Activated T-helper 1 cell treated with anti-CD3 and anti-CD28 coated beads, Interleukin-12 subunit alpha, Interleukin-12 subunit beta, Interleukin-2, Interleukin-4 antibody, amounts not matched to agents 30 ng/mL and 10 ng/mL and 1 ng/mL, durations not matched to agents 14 hours and 24 hours and 36 hours (primary cell): ENCODE results near the gene METTL25. TPM values are rescaled to one million over a fixed set of nuclear protein-coding genes. Genes with fewer than 3 reads are reported as not detected.

ENCODE experiments used
- DNase-seq: peaks from one replicate; pipeline ENCODE4 v3.0.0; 2021; ENCODE audit warnings: low spot score
- H3K27ac Mint-ChIP-seq: one replicate; pipeline ENCODE4 v1.8.0; 2021; ENCODE audit warnings: mild to moderate bottlenecking, mixed read lengths
- H3K27me3 Mint-ChIP-seq: one replicate; pipeline ENCODE4 v1.8.0; 2022; ENCODE audit warnings: mild to moderate bottlenecking, moderate library complexity, mixed read lengths; ENCODE audit not compliant: insufficient read depth
- H3K36me3 Mint-ChIP-seq: one replicate; pipeline ENCODE4 v1.8.0; 2021; ENCODE audit warnings: low read depth, mixed read lengths
- H3K4me1 Mint-ChIP-seq: one replicate; pipeline ENCODE4 v1.8.0; 2021; ENCODE audit warnings: low read depth, mixed read lengths
- H3K4me3 Mint-ChIP-seq: one replicate; pipeline ENCODE4 v1.8.0; 2021; ENCODE audit warnings: mild to moderate bottlenecking, moderate library complexity, mixed read lengths
- H3K9me3 Mint-ChIP-seq: one replicate; pipeline ENCODE4 v1.8.0; 2021; ENCODE audit warnings: mixed read lengths
- intact Hi-C: fragments of 100-400 bp; cut with micrococcal nuclease; formaldehyde crosslinking; loops from one replicate; pipeline ENCODE4 v1.15.1; 2024
- total RNA-seq: library from RNA; stranded (reverse); gene quantifications from 2 replicates; pipeline ENCODE4 v1.2.3, GENCODE V29; 2022

Gene METTL25
- total RNA-seq, 1 donor from 2014 or later, result 8.4 TPM

DNA sequence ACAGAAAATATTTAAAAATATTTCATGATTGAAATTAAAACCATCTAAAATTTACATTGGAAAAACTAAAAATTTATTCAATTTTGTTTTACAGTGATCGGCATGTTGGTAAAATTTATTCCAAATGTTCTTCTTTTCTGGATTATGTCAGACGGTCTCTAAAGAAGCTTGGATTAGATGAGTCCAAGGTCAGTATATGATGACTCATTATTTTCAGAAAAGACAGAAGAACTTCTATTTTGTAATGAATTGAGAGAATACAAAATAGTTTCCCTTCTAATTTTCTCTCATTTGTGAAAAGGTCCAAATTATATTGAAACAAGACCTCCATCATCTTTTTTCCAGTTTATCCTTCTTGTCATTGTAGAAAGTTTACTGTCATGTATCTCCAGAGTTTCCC is 98.3 kb downstream of the METTL25 start:
- intact Hi-C loops, result no loop called here
- Mint-ChIP-seq H3K4me3 (no peak overlapping the region), H3K9me3 (no peaks in the 10 kb centered on the region), H3K4me1 (no peaks in the 10 kb centered on the region), H3K27me3 (no peaks in the 10 kb centered on the region), H3K27ac (no peak overlapping the region), H3K36me3 (no peaks in the 10 kb centered on the region)
- no peak for DNase-seq

DNA sequence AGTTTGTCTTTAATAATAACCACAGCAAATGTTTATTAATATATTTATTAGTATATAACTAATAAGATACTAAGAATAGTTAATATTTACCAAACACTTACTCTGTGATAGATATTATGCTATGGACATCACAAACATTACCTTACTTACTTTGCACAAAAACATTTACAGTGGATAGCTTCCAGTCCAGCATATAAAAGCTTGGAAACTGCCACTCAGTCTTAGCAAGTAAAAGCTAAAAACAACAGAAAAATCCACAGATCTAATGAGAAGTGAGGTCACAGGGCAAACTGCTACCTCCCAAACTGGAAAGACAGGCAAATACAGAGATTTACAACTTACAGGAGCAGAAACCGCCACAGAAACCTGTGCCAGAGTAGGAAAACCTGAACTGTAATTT is 99.8 kb downstream of the METTL25 start:
- Mint-ChIP-seq H3K4me3 (no peak overlapping the region), H3K27ac (no peak overlapping the region), H3K9me3 (no peaks in the 10 kb centered on the region), H3K27me3 (no peaks in the 10 kb centered on the region), H3K36me3 (no peaks in the 10 kb centered on the region), H3K4me1 (no peaks in the 10 kb centered on the region)
- DNase-seq, result no peak
- intact Hi-C loops, result no loop called here

DNA sequence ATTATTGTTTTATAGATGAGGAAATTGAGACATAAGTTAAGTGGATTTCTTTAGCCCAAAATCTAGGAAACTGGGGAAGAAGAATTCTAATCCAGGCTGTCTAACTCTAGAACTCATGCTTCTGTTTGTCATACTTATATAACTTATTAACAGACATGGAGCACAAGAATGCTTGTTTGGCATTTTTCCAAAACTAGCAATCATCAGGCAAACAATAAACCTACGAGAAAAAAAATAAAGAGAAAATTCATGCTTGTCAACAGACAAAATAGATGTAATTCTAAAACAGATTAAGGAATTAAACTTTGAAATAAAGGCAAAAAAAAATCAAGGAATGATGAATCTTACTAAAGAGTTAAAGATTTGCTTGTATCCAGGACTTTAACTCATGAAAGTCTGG is 103.1 kb downstream of the METTL25 start:
- DNase-seq, result no peak
- Mint-ChIP-seq H3K36me3 (no peaks in the 10 kb centered on the region), H3K9me3 (no peaks in the 10 kb centered on the region), H3K4me3 (no peak overlapping the region), H3K27ac (no peak overlapping the region), H3K4me1 (no peaks in the 10 kb centered on the region), H3K27me3 (no peaks in the 10 kb centered on the region)
- intact Hi-C loops, result no loop called here

DNA sequence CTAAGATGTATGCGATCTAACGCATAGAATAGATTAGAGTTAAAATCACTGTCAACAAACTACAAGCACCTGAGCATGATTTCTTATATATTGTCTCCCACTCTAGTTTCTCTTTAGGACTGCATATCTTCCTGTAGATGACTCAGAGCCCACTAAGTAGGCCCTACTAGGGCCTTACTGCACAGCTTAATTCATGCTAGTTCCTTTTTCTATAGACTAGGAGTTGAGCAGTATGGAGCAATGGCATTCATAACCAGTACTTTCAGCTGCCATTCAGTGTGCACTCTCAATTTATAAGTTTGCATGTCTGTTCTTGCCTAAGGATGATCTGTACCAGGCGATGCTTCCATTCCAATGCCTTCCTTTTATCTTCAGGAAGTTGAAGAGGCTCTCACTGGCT is 103.5 kb downstream of the METTL25 start:
- intact Hi-C loops, result no loop called here
- H3K9me3 Mint-ChIP-seq, result no peaks in the 10 kb centered on the region
- H3K4me3 Mint-ChIP-seq, result no peak overlapping the region

DNA sequence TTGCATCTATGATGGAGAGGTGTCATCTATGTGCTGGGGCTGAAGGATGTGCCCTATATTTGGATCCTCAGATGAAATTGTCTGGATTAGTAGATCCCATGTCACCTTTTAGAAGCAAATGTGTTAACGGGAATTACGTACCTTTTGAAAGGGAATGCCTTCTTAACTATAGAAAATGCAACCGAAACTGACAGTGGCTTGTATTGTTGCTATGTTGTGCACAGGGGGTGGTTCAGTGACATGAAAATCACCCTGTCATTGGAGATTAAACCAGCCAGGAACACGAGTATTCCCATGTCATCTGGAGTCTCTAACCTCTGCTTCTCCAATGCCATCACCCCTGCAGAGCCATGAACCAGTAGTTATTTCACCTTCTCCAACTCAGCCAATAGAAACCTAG is 110.2 kb downstream of the METTL25 start:
- no peak overlapping the region for H3K27ac Mint-ChIP-seq
- H3K36me3 Mint-ChIP-seq, result no peaks in the 10 kb centered on the region
- no peaks in the 10 kb centered on the region for H3K4me1 Mint-ChIP-seq
- intact Hi-C loops, result no loop called here
- no peaks in the 10 kb centered on the region for H3K27me3 Mint-ChIP-seq
- H3K4me3 Mint-ChIP-seq, result no peak overlapping the region
- DNase-seq, result no peak
- peaks cover 4% of the 10 kb centered on the region for H3K9me3 Mint-ChIP-seq

More for the DNA sequence above, 103.5 kb downstream of the METTL25 start:
- Mint-ChIP-seq H3K27ac (no peak overlapping the region), H3K4me1 (no peaks in the 10 kb centered on the region), H3K27me3 (no peaks in the 10 kb centered on the region), H3K36me3 (no peaks in the 10 kb centered on the region)
- no peak for DNase-seq

DNA sequence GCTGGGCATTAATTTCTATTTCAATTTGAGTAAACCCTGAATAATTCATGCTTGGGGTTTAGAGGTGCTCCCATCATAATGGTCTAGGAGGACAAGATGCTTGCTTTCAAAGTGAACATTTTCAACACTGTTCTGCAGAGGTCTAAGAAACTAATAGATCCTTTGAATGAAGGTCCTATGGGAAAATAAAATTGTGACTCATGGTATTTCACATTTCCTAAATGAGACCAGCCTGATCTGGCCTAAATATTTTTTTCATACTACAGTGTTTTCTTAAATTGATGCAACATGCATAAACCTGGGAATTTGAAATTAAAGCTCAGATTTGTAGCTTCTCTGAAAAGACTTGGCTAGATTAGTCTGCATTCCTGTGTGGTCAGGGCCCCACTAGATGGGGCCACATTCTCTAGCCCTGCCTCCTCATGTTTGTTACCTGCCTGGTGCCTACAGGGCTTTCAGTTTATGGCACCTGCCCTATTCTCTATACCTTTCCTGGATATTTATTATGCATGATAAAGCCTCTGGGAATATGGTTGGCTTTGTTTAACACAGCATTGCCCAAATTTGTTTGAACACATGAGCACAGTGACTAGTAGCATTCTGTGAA is 112.7 kb downstream of the METTL25 start:
- Mint-ChIP-seq H3K27ac (no peak overlapping the region), H3K36me3 (no peaks in the 10 kb centered on the region), H3K9me3 (peaks cover 4% of the 10 kb centered on the region), H3K4me3 (no peak overlapping the region), H3K4me1 (no peaks in the 10 kb centered on the region), H3K27me3 (no peaks in the 10 kb centered on the region)
- intact Hi-C loops, result no loop called here
- no peak for DNase-seq

DNA sequence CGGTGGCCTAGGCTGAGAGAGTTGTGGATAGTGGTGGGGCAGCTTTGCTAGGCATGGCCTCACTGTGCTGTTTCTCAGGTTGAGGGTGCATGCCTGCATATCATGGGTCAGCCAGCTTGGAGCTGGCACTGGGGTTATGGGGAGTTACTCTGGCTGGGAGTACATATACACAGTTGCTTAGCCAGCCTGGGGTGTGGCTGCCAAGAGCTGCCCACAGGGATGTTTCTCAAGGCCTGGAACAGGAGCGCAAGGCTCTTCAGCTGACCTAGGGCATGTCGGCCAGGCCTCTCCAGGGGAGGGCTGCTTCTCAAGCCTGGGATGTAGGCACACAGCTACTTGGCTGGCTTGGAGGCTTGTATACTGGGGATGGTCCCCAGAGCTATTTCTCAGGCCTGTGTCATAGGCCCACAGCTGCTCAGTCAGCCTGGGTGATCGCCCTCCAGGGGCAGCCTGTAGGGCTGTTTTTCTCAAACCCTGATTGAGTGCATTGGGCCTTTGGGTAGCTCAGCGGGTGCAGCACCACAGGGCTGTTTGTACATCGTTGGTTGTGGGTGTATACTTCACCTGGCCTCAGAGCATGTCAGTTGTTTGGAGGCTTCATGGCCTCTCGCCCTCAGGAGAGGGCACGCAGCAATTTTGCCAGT is 114.9 kb downstream of the METTL25 start:
- Mint-ChIP-seq H3K27me3 (no peaks in the 10 kb centered on the region), H3K4me3 (no peak overlapping the region), H3K9me3 (peaks cover 4% of the 10 kb centered on the region), H3K4me1 (no peaks in the 10 kb centered on the region), H3K36me3 (no peaks in the 10 kb centered on the region), H3K27ac (no peak overlapping the region)
- no peak for DNase-seq
- intact Hi-C loops, result no loop called here

DNA sequence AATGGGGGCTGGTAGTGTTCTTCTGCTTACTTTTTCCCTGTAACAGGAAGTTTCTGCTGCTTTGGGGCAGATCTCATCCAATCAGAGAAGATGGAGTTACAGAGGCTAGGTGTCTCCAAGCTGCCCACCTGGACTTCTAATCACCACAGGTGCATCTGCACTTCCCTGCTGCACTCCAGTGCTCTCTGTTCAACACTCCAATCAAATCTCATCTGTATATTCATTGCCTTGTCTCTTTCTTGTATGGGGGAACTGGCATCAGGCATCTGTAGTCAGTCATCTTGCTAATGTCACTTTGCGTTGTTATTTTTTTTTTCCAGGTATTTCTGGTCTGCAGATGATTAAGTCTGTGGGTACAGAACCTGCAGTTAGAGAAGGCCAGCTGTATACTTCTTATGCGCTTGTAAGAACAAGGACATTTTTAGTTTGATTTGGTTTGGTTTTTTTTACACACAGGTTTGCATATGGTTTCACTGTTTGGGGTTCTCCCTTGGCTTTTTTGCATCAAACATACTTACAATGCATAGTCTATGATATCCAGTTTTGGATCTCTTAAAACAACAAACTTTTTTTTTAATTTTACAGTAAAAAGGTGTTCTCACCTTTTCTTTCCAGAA is 116.0 kb downstream of the METTL25 start:
- H3K9me3 Mint-ChIP-seq, result peaks cover 4% of the 10 kb centered on the region

DNA sequence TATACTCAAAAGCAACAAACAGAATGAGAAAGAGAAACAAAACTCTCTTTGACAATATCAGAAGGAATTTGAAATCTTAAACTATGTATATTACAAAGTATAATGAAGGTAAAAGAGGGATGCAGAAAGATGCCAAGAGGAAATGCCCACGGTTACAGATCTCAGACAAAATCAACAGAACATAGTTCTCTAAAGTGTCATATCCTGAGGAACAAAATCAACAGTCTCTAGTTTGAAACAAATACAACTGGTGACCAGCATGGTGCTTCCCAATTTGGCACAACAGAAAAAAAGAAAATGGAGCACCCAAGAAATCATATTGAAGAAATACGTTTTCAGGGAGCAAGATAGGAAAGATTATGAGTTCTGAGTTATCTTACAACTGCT is 116.5 kb downstream of the METTL25 start:
- peaks cover 4% of the 10 kb centered on the region for H3K9me3 Mint-ChIP-seq
- H3K27me3 Mint-ChIP-seq, result no peaks in the 10 kb centered on the region
- H3K4me1 Mint-ChIP-seq, result no peaks in the 10 kb centered on the region
- no peak overlapping the region for H3K4me3 Mint-ChIP-seq
- no peak overlapping the region for H3K27ac Mint-ChIP-seq
- intact Hi-C loops, result no loop called here
- no peaks in the 10 kb centered on the region for H3K36me3 Mint-ChIP-seq
- no peak for DNase-seq

More for the DNA sequence above, 116.0 kb downstream of the METTL25 start:
- intact Hi-C loops, result no loop called here
- no peaks in the 10 kb centered on the region for H3K36me3 Mint-ChIP-seq
- no peaks in the 10 kb centered on the region for H3K27me3 Mint-ChIP-seq
- no peaks in the 10 kb centered on the region for H3K4me1 Mint-ChIP-seq
- DNase-seq, result no peak
- no peak overlapping the region for H3K27ac Mint-ChIP-seq
- H3K4me3 Mint-ChIP-seq, result no peak overlapping the region

DNA sequence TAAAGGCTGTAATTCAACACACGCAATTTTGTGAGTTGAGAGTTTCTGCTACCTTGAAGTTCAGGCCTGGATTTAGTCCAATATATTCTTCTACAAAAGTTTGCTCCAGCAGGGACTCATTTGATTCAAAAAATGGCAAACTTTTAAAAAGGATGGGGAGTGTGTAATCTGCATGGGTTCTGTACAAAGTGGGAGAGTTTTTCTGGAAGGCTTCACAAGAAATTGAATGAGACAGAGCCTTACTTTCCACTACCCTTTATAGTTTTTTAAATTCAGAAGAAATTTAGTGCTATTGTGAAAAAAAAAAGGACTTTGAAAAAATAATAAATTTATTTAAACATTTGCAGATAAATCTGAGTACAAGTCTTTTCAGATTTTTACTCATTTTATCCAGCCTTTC is 116.9 kb downstream of the METTL25 start:
- H3K4me3 Mint-ChIP-seq, result no peak overlapping the region
- no peaks in the 10 kb centered on the region for H3K27me3 Mint-ChIP-seq
- intact Hi-C loops, result no loop called here
- H3K27ac Mint-ChIP-seq, result no peak overlapping the region
- no peaks in the 10 kb centered on the region for H3K4me1 Mint-ChIP-seq
- no peaks in the 10 kb centered on the region for H3K36me3 Mint-ChIP-seq
- peaks cover 4% of the 10 kb centered on the region for H3K9me3 Mint-ChIP-seq
- no peak for DNase-seq

DNA sequence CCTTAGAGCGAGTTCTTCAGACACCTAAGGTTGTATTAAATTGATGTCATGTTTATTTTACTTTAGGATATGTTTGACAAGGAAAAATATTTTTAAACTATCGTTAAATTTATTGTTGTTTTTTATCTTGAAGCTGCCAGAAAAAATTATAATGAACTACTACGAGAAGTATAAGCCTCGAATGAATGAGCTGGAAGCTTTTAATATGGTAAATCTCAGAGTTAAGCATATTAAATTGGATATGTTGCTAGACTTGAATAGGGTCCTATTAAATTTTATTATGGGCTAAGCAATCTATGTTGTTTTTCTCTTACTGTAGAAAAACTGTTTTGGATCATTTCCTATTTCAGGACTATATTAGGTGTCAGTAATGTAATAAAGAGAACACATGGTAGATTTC is 118.2 kb downstream of the METTL25 start:
- Mint-ChIP-seq H3K9me3 (peaks cover 4% of the 10 kb centered on the region), H3K36me3 (no peaks in the 10 kb centered on the region), H3K4me1 (no peaks in the 10 kb centered on the region), H3K27me3 (no peaks in the 10 kb centered on the region), H3K27ac (no peak overlapping the region), H3K4me3 (no peak overlapping the region)
- DNase-seq, result no peak
- intact Hi-C loops, result no loop called here

DNA sequence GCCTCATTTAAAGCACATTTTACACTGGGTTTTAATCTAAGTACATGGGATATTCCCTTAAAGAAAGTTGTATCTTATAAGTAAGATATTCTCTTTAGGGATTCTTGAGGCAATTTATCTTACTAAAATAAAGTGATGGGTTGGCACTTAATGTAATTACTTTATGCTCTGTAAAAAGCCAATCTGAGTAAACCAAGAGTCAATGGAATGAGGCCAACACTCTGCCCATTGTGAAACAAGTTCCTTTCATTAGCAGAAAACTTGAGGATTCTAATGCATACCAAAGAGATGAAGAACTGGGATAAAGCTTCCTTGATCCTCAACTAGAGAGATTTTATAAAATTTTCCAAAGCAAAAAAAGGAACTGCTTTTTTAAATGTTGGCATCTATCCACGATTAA is 121.2 kb downstream of the METTL25 start:
- Mint-ChIP-seq H3K27me3 (no peaks in the 10 kb centered on the region), H3K36me3 (no peaks in the 10 kb centered on the region), H3K4me3 (no peak overlapping the region), H3K4me1 (no peaks in the 10 kb centered on the region), H3K27ac (no peak overlapping the region), H3K9me3 (peaks cover 5% of the 10 kb centered on the region)
- intact Hi-C loops, result no loop called here
- no peak for DNase-seq

DNA sequence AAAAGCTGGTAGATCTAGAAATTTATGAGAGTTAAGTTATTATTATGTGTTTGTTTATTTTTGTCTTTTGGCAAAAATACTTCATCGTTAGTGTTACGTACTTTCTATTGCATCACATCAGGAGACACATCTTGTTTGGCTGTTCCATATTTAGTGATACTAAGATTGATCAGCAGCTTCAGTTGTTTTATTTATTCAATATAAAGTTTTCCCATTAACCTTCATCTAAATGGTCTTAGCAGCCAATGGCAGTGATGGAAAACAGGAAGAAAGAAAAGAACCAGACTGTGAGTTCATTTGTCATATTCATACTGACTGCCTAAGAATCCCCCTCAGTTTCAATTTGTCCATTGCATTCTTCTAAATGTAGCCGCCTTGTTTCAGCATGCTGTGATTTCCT is 122.3 kb downstream of the METTL25 start:
- H3K4me3 Mint-ChIP-seq, result no peak overlapping the region
- no peaks in the 10 kb centered on the region for H3K36me3 Mint-ChIP-seq
- H3K27me3 Mint-ChIP-seq, result no peaks in the 10 kb centered on the region
- H3K4me1 Mint-ChIP-seq, result no peaks in the 10 kb centered on the region
- no peak for DNase-seq
- intact Hi-C loops, result no loop called here
- H3K9me3 Mint-ChIP-seq, result peaks cover 8% of the 10 kb centered on the region
- H3K27ac Mint-ChIP-seq, result no peak overlapping the region
